Stimulated activated CD4-positive, alpha-beta T cell treated with anti-CD3 and anti-CD28 coated beads, Interleukin-12 subunit alpha, Interleukin-12 subunit beta, amount 100 ng/mL, for 48 hours (primary cell): ENCODE results near the gene FNDC1.

ENCODE experiments used
- DNase-seq, 3 donors: peaks; one replicate each; pipeline ENCODE4 v3.0.0-alpha.2; 2020; ENCODE audit warnings: low read depth in 2 of 3, low spot score in 1 of 3

The FNDC1 gene

GRCh38 chr6:159157431-159157830 lies 11.8 kb upstream of the FNDC1 start:
- DNase-seq, result no peak

- DNase-seq, result no peak
These were observed 7.4 kb upstream of the FNDC1 start for GRCh38 chr6:159161839-159162238.

- no peak for DNase-seq
These were observed 5.3 kb upstream of the FNDC1 start for GRCh38 chr6:159163901-159164370.

GRCh38 chr6:159168536-159169192 lies 536 bp upstream of the FNDC1 start:
- DNase-seq, result peak in 1 of 3 donors; percentile 2

GRCh38 chr6:159169557-159170332 lies 545 bp downstream of the FNDC1 start:
- DNase-seq, result peak in 2 of 3 donors; percentile 9 to 12

GRCh38 chr6:159170333-159170672 lies 1.1 kb downstream of the FNDC1 start:
- no peak for DNase-seq

- DNase-seq, result no peak
These were observed 2.0 kb downstream of the FNDC1 start for GRCh38 chr6:159170999-159171712.

- DNase-seq, result no peak
These were observed 2.9 kb downstream of the FNDC1 start for GRCh38 chr6:159172091-159172491.

- DNase-seq, result peak; percentile 53 to 73 (median 58)
These were observed 5.2 kb downstream of the FNDC1 start for GRCh38 chr6:159174263-159174969.

GRCh38 chr6:159176913-159177312 lies 7.7 kb downstream of the FNDC1 start:
- no peak for DNase-seq

- no peak for DNase-seq
These were observed 9.6 kb downstream of the FNDC1 start for GRCh38 chr6:159178847-159179246.

GRCh38 chr6:159180001-159180400 lies 10.8 kb downstream of the FNDC1 start:
- DNase-seq, result no peak

- DNase-seq, result no peak
These were observed 12.7 kb downstream of the FNDC1 start for GRCh38 chr6:159181914-159182313.

- no peak for DNase-seq
These were observed 15.4 kb downstream of the FNDC1 start for GRCh38 chr6:159184559-159184958.

GRCh38 chr6:159190460-159190859 lies 21.3 kb downstream of the FNDC1 start:
- DNase-seq, result no peak

GRCh38 chr6:159193923-159194322 lies 24.7 kb downstream of the FNDC1 start:
- DNase-seq, result no peak

- no peak for DNase-seq
These were observed 25.2 kb downstream of the FNDC1 start for GRCh38 chr6:159194421-159194820.

- no peak for DNase-seq
These were observed 27.3 kb downstream of the FNDC1 start for GRCh38 chr6:159196430-159196975.

GRCh38 chr6:159197251-159197650 lies 28.1 kb downstream of the FNDC1 start:
- no peak for DNase-seq

- DNase-seq, result no peak
These were observed 32.1 kb downstream of the FNDC1 start for GRCh38 chr6:159201336-159201735.
